ENCODE data around the gene CMTM4.

- TF ChIP-seq CTCF (conservative IDR thresholded peaks at IDR 0.05; ENCODE audit: low read depth in 2 of 2) (no peak), JUNB (IDR thresholded peaks at IDR 0.05; ENCODE audit: unreplicated experiment) (no peak), EZH2phosphoT487 (IDR thresholded peaks at IDR 0.05; ENCODE audit: unreplicated experiment) (no peak), ZNF114 (CRISPR knock-in tag; IDR thresholded peaks at IDR 0.05) (no peak), POLR2AphosphoS5 (IDR thresholded peaks at IDR 0.05; ENCODE audit: low read depth) (no peak), EZH2 (IDR thresholded peaks at IDR 0.05; ENCODE audit: low read depth, unreplicated experiment) (no peak)
These were observed 37.7 kb downstream of the CMTM4 start for GRCh38 chr16:66658860-66659190.

Measured in GM23338 (cell line).